HG02884 (cell line): ENCODE results near the gene KAZN.
A peak's percentile ranks its signal among the peaks of the same experiment; 100 is the strongest.

Experiments
- ATAC-seq: cut with Tn5 transposase; IDR thresholded peaks from one replicate; pipeline ENCODE4 v1.9.1; 2021; ENCODE audit warnings: mild to moderate bottlenecking, moderate library complexity; ENCODE audit not compliant: unreplicated experiment

KAZN gene

GRCh38 chr1:14585728-14586127, 12.8 kb upstream of the KAZN start:
- ATAC-seq: no peak

DNA sequence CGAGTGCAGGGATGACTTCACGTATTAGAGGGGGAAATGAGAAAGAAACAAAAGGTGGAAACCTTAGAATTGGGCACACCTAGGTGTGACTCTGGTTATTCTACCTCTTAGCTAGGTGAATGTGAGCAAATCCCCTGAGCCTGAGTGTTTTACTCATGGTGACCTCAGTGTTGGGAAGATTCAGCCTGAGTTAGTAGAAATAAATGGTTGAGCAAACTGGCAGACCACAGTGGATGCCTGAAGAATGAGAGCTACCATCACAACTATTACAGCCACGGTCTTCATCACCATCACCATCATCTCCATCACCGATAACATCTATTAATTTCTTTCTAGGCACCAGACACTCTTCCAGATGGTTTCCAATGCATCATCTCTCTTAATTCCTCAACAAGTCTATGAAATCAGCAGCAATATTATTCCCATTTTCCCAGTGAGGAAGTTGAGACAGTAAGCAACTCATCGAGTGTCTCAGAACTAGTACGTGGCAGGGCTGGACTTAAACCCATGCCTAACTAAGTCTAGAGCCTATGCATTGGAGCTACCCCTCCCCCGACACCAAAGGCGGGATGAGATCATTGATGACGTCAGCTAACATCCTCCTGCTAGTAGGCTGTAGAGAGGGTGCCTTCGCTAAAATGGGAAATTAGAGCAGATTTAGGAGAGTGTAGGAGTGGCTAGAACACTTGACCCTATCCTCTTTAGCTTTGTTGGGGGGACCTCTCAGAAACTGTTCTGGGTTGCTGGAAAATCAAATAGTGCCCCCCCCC, 7.9 kb upstream of the KAZN start:
- no peak for ATAC-seq

DNA sequence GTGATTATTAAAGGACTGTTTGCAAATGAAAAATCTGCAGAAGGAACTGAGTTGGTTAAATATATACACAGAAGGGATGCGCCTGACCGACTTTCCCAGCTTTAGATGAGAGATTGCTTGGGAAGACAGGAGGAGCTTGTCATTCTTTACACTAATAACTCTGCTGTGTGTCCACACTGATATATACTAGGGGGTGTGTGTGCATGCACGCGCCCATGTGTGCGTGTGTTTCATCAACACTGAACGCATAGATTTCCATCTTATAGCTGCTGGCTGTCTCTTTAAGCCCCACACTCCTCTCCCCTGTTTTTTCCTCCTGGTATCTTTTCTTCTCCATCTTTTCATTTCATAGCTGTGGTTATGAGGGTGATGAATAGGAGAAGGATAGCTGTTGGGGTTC, 6.9 kb upstream of the KAZN start:
- no peak for ATAC-seq

GRCh38 chr1:14592004-14592631, 6.4 kb upstream of the KAZN start:
- no peak for ATAC-seq

GRCh38 chr1:14593302-14593701, 5.2 kb upstream of the KAZN start:
- ATAC-seq: no peak

DNA sequence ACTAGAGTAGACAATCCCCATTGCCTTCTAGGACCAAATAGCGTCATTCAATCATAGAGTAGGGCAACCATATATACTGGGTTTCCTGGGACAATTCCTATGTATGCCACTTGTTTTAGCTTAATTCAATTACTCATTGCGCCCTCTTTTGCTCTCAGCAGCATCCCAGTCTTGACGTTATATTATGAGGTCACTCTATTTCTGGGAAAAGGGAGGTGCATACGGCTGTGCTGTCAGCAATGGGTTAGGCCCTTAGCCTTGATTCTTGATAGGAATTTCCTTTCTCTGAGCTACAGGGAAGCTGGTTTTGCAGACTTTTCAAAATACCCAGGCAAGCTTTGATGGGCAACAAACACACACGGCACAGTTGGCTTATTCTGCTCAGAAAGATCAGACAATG, 4.4 kb upstream of the KAZN start:
- ATAC-seq: no peak

DNA sequence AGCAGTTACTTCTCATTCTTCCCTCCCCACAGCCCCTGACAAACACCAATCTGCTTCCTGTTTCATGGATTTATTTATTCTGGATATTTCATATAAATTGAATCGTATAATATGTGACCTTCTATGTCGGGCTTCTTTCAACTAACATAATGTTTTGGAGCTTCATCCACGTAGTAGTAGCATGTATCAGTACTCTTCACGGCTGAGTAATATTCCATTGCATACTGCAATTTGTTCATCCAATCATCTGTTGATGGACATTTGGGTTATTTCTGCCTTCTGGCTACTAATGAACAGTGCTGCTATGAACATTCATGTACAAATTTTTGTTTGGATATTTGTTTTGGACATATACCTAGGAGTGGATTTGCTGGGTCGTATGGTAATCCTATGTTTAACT, 1.9 kb upstream of the KAZN start:
- ATAC-seq: no peak

GRCh38 chr1:14597343-14598006, 1.0 kb upstream of the KAZN start:
- no peak for ATAC-seq

GRCh38 chr1:14598007-14598497, 433 bp upstream of the KAZN start:
- ATAC-seq: no peak

DNA sequence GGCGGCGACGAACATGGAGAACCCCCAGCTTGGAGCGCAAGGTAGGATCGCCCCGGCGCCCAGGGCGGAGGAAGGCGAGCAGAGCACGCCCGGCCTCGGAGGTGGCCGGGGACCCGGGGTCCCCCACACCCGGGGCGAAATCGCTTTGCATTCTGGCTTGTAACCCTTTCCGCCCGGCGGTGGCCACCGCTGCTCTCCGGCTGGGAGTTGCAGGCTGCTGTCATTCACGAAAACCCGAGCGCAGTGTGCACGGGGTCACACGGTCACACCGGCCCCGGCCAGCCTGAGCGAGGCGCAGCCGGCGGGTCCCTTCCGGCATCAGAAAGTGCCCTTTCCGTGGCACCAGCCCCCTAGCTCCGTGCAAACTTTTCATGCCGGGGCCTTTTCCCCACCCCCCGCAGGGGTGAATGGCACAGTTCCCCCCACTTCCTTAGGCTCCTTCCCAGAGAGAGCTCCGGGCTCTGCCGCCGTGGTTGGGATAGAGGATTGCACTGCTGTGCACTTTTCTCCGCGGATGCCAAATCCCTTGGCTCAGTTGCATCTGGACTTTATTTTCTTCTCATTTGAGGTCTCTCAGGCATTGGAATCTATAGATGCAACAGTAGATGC, 802 bp downstream of the KAZN start:
- peak; percentile 21 for ATAC-seq

DNA sequence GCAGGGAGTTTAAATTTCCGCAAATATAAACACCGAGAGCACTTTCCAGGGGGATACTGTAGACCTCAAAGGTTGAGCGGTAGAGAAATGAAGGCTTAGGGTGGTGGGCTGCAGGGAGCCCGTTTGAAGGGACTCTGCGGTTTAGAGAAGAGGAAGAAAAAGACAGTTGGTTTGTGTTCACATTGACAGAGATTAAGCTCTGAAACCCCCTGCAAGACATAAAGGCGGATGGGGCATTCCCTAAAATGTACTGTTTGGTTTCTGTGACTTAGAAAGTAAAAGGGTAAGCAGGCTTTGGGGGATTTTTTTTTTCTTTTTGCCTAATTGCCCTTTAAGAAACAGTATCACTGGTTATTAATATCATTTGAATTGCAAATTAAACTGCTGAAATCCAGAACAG, 1.3 kb downstream of the KAZN start:
- ATAC-seq: peak; percentile 48

DNA sequence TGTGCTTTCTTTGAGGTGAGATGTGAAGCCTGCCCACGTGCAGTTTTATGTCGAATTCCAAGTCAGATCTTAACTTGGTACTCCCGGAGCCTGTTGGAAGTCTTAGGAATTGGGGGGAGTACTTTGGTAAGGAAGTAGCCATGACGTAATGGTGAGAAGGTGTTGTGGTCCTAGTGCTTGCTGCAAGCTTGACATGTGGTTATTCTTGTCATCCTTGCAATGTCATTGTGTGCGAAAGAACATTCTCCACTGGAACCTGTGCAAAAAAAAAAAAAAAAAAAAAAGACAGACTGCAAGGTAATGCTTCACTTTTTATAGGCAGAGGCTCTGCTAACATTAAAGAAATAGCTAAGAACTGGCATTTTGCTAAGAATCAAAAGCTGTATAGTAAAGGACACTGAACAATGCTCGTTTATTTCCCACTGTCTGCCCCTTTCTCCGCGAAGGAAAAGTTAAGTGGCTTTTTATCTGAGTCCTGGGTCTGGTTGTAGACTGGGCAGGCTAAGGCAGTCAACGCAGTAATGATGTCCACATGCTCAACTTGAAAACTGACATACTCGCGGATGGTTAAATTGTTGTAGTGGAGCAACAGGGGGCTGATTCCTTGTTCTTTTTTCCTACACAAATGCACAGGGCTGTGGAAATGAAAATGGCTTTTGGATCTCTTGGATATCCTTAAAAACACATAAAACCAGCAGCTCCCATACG, 2.1 kb downstream of the KAZN start:
- no peak for ATAC-seq

- ATAC-seq: no peak
These were observed 3.7 kb downstream of the KAZN start for GRCh38 chr1:14602136-14602535.

- ATAC-seq: no peak
These were observed 5.2 kb downstream of the KAZN start for GRCh38 chr1:14603645-14604044.

- ATAC-seq: no peak
These were observed 5.9 kb downstream of the KAZN start for GRCh38 chr1:14604414-14604813.

DNA sequence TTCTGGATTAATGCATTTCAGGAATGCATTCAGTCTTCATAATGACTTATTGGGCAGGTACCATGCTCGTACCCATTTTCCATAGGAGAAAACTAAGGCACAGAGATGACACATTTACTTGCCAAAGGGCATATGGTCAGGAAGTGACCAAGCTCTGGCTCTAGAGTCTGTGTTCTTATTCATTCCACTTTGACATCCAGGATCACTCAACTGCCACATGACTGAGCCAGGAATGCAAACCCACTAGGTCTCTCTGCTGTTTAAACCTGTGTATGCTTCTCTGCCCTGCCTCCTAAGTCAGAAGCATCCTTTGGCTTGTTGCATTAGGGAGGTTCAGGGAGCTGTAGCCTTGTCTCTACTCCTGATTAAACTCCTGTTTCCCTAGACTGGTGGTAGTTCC, 7.5 kb downstream of the KAZN start:
- ATAC-seq: no peak

DNA sequence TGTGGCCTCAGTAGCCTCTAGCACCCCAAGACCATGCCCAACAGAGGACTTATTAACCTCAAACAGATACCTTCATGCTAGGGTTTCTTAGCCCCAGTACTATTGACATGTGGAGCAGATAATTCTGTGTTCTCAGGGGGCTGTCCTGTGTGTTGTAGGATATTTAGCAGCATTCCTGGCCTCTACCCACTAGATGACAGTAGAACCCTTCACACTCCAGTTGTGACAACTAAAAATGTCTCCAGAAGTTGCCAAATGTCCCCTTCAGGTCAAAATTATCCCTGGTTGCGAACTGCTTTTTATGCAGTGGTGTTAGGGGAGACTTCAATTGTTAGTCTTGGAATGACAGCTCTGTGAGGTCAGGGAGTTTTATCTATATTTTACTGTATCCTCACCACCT, 8.1 kb downstream of the KAZN start:
- ATAC-seq: no peak

DNA sequence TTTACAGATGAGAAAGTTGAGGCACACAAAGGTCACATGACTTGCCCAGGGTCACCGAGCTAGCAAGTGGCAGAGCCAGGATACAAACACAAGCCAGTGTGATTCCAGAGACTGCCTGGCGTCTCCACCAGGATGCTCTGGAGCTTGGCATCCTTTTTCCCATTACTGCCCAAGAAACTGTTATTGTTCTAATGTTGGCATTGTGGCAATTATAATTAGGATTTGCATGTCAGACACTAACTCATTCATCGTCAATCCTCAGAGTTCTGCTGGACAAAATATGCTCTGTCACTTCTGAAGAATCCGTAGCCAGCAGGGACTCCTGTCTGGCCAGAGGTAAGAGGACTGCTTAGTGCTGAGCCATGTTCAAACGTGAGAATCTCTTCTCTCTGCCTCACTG, 8.8 kb downstream of the KAZN start:
- ATAC-seq: no peak

GRCh38 chr1:14608308-14608707, 9.8 kb downstream of the KAZN start:
- no peak for ATAC-seq

DNA sequence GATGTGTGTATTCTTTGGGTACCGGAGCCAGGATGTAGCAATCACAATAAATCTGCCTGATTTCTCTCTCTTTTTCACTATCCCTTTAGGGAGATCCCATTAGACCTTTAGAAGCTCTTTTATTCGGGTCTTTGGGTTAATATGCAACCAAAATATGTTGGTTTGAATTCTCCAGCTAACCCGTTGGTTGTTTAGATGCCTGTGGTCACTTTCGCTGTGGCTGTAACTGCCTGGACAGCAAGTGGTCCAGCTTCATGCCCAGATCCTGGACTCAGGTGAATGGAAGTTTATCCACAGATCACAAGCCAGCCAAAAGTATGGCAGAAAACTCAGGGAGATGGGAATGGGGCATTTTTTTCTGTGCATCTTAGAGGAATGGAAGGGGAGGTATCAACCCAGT, 12.3 kb downstream of the KAZN start:
- ATAC-seq: no peak

- no peak for ATAC-seq
These were observed 13.3 kb downstream of the KAZN start for GRCh38 chr1:14611792-14612191.
